GM12891 (cell line): ENCODE data around the gene MAP3K3.

Experiments
- PAX5 ChIP-seq: IDR thresholded peaks from 2 replicates; pipeline ENCODE4 v1.6.1; 2011; ENCODE audit warnings: low read length, moderate library complexity, mild to moderate bottlenecking; ENCODE audit not compliant: insufficient read depth, severe bottlenecking
- POLR2A ChIP-seq: IDR thresholded peaks from 2 replicates; pipeline ENCODE4 v1.6.1; 2011; ENCODE audit warnings: low read depth, low read length, control low read depth
- POLR2AphosphoS5 ChIP-seq: IDR thresholded peaks from 2 replicates; pipeline ENCODE4 v1.6.1; 2011; ENCODE audit warnings: low read depth, low read length, control low read depth
- POU2F2 ChIP-seq: IDR thresholded peaks from 2 replicates; pipeline ENCODE4 v1.6.1; 2011; ENCODE audit warnings: low read depth, mild to moderate bottlenecking, control low read depth, low read length, moderate library complexity
- SPI1 ChIP-seq: IDR thresholded peaks from 2 replicates; pipeline ENCODE4 v1.6.1; 2011; ENCODE audit warnings: low read depth, low read length, control low read depth
- TAF1 ChIP-seq: IDR thresholded peaks from 2 replicates; pipeline ENCODE4 v1.6.1; 2011; ENCODE audit warnings: low read depth, low read length, control low read depth

- TF ChIP-seq POLR2A: no peak
- no peak for TF ChIP-seq POLR2AphosphoS5
- no peak for TF ChIP-seq TAF1
- TF ChIP-seq SPI1: no peak
- TF ChIP-seq POU2F2: no peak
- no peak for TF ChIP-seq PAX5
Measured at GRCh38 chr17:63735691-63736090, 113.5 kb downstream of the MAP3K3 start.
